Esophagus squamous epithelium (tissue), 5 donors: Measurements from ENCODE around the gene C14orf119. TPM values are rescaled to one million over a fixed set of nuclear protein-coding genes. Genes with fewer than 3 reads are reported as not detected.

Source experiments
- DNase-seq: peaks from one replicate; lab custom pipeline; 2025; lab: John Stamatoyannopoulos, UW
- H3K27ac ChIP-seq, 4 donors: fragments of 200-600 bp; sonication (generic); one replicate each; pipeline ENCODE4 v1.5.1; 2016 to 2019; ENCODE audit warnings: mild to moderate bottlenecking in 1 of 4
- H3K27me3 ChIP-seq, 4 donors: fragments of 200-600 bp; sonication (generic); 1 replicate in 3 of 4; 2 replicates in 1 of 4; pipeline versions ENCODE4 v1.5.1 to v1.6.0; 2017 to 2021; ENCODE audit warnings: antibody characterized with exemption in 1 of 4
- H3K36me3 ChIP-seq, 3 donors: fragments of 200-600 bp; sonication (generic); one replicate each; pipeline ENCODE4 v1.5.1; 2016 to 2019
- H3K4me1 ChIP-seq, 3 donors: fragments of 200-600 bp; sonication (generic); one replicate each; pipeline ENCODE4 v1.5.1; 2017 to 2019
- H3K4me3 ChIP-seq, 4 donors: fragments of 200-600 bp; sonication (generic); 1 replicate in 3 of 4; 2 replicates in 1 of 4; pipeline ENCODE4 v1.5.1; 2016 to 2019; ENCODE audit warnings: mild to moderate bottlenecking in 2 of 4, moderate library complexity in 1 of 4
- H3K9me3 ChIP-seq, 3 donors: fragments of 200-600 bp; sonication (generic); one replicate each; pipeline ENCODE4 v1.5.1; 2016 to 2019
- POLR2A ChIP-seq, 4 donors: fragments of 450-650 bp; IDR thresholded peaks; one replicate each; pipeline ENCODE4 v1.6.1; 2017; ENCODE audit warnings: antibody characterized with exemption in 4 of 4, mild to moderate bottlenecking in 4 of 4, moderate library complexity in 3 of 4
- WGBS, 2 donors: methylation state at CpG; one replicate each; pipeline ENCODE4 v1.1.5; 2018; 5-methylcytosine and 5-hydroxymethylcytosine counted together
- intact Hi-C: fragments of 100-400 bp; cut with DNase I; formaldehyde crosslinking; loops from one replicate; pipeline ENCODE4 v1.15.0; 2022
- total RNA-seq, 4 donors: library from RNA; depleted of rRNA; stranded (reverse); fragments of >200 nt; gene quantifications; one replicate each; pipeline ENCODE4 v1.1.0, GENCODE V29; 2016
- TF ChIP-seq, protein P1 (sequence below), 6 experiments: fragments of 450-650 bp in 4 of 6; fragments of 200-600 bp in 2 of 6; sonication (generic) in 2 of 6; IDR thresholded peaks; one replicate each; pipeline ENCODE4 v1.5.1; 2016 to 2019; ENCODE audit warnings: antibody characterized with exemption in 6 of 6, mild to moderate bottlenecking in 4 of 6, moderate library complexity in 4 of 6
- donor health status: DM: yes; HTN: yes; CAD: no.

Gene C14orf119
- total RNA-seq, 4 donors from 2014 or later, result 17.5 to 42.0 (median 31.0) TPM

- H3K27me3 ChIP-seq, result no peaks in the 10 kb centered on the region
- DNase-seq, result no peak
- H3K9me3 ChIP-seq, result no peaks in the 10 kb centered on the region
- H3K4me1 ChIP-seq, result peaks cover 23 to 97% (median 49%) of the 10 kb centered on the region in 3 donors
- H3K36me3 ChIP-seq, result peaks cover 0 to 7% (median 0%) of the 10 kb centered on the region in 3 donors
- no peak overlapping the region for H3K4me3 ChIP-seq
- intact Hi-C loops, result no loop called here
- no peak for TF ChIP-seq POLR2A (IDR thresholded peaks at IDR 0.05)
- TF ChIP-seq, protein P1, sequence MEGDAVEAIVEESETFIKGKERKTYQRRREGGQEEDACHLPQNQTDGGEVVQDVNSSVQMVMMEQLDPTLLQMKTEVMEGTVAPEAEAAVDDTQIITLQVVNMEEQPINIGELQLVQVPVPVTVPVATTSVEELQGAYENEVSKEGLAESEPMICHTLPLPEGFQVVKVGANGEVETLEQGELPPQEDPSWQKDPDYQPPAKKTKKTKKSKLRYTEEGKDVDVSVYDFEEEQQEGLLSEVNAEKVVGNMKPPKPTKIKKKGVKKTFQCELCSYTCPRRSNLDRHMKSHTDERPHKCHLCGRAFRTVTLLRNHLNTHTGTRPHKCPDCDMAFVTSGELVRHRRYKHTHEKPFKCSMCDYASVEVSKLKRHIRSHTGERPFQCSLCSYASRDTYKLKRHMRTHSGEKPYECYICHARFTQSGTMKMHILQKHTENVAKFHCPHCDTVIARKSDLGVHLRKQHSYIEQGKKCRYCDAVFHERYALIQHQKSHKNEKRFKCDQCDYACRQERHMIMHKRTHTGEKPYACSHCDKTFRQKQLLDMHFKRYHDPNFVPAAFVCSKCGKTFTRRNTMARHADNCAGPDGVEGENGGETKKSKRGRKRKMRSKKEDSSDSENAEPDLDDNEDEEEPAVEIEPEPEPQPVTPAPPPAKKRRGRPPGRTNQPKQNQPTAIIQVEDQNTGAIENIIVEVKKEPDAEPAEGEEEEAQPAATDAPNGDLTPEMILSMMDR (IDR thresholded peaks at IDR 0.05), result no peak
- peak overlapping the region; percentile 50 to 98 (median 94) for H3K27ac ChIP-seq
- 86 to 99% methylated on average over 5 of the region's 5 CpGs for WGBS, 2 donors
Observed at GRCh38 chr14:23148591-23149249, 53.4 kb downstream of the C14orf119 start.

GRCh38 chr14:23149745-23150144 is 54.4 kb downstream of the C14orf119 start:
- Histone ChIP-seq H3K9me3 (no peaks in the 10 kb centered on the region), H3K27me3 (no peaks in the 10 kb centered on the region), H3K4me3 (no peak overlapping the region), H3K4me1 (peaks cover 26 to 98% (median 53%) of the 10 kb centered on the region in 3 donors), H3K36me3 (peaks cover 0 to 7% (median 0%) of the 10 kb centered on the region in 3 donors), H3K27ac (peak overlapping the region; percentile 50 to 98 (median 94))
- TF ChIP-seq, protein P1 (IDR thresholded peaks at IDR 0.05), result no peak
- no peak for TF ChIP-seq POLR2A (IDR thresholded peaks at IDR 0.05)
- DNase-seq, result no peak
- intact Hi-C loops, result no loop called here

Other genes starting within 250 kb of the C14orf119 start
- gene LRP10, start 223.8 kb upstream of the C14orf119 start, total RNA-seq, result 100 to 1,000 TPM; 111 to 314 (median 128) TPM
- gene REM2, start 212.3 kb upstream of the C14orf119 start, total RNA-seq, result under 1 TPM; 0.19 to 0.83 (median 0.32) TPM
- gene RBM23, start 176.4 kb upstream of the C14orf119 start, total RNA-seq, result 100 to 1,000 TPM in 1 of 4 donors, 10 to 100 TPM in 3; 40.0 to 101 (median 58.9) TPM
- gene PRMT5, start 166.1 kb upstream of the C14orf119 start, total RNA-seq, result 10 to 100 TPM; 36.5 to 75.0 (median 66.1) TPM
- 10 to 100 TPM; 27.6 to 44.3 (median 33.6) TPM for gene HAUS4, start 138.4 kb upstream of the C14orf119 start, total RNA-seq
- gene AJUBA, start 113.0 kb upstream of the C14orf119 start, total RNA-seq, result 10 to 100 TPM; 31.3 to 44.3 (median 34.5) TPM
- gene C14orf93, start 85.4 kb upstream of the C14orf119 start, total RNA-seq, result 10 to 100 TPM in 2 of 4 donors, 1 to 10 TPM in 2; 3.4 to 12.7 (median 8.8) TPM
- 100 to 1,000 TPM; 140 to 185 (median 153) TPM for gene PSMB5, start 60.6 kb upstream of the C14orf119 start, total RNA-seq
- gene PSMB11, start 53.3 kb upstream of the C14orf119 start, total RNA-seq, result not detected
- gene CDH24, start 38.0 kb upstream of the C14orf119 start, total RNA-seq, result 1 to 10 TPM; 3.4 to 6.7 (median 4.8) TPM
- 100 to 1,000 TPM in 1 of 4 donors, 10 to 100 TPM in 3; 51.4 to 107 (median 83.0) TPM for gene ACIN1, start 369 bp upstream of the C14orf119 start, total RNA-seq
- under 1 TPM in 1 of 4 donors, not detected in 3; 0.38 TPM for gene CIROP, start 9.5 kb downstream of the C14orf119 start, total RNA-seq
- not detected for gene CEBPE, start 23.8 kb downstream of the C14orf119 start, total RNA-seq
- gene SLC7A8, start 88.2 kb downstream of the C14orf119 start, total RNA-seq, result 10 to 100 TPM; 22.2 to 58.0 (median 39.8) TPM
- gene RNF212B, start 142.4 kb downstream of the C14orf119 start, total RNA-seq, result not detected
- gene HOMEZ, start 190.6 kb downstream of the C14orf119 start, total RNA-seq, result 10 to 100 TPM in 1 of 4 donors, 1 to 10 TPM in 3; 7.9 to 10.6 (median 9.5) TPM
- gene PPP1R3E, start 207.4 kb downstream of the C14orf119 start, total RNA-seq, result 1 to 10 TPM; 1.7 to 7.1 (median 3.4) TPM
- 10 to 100 TPM; 36.7 to 57.8 (median 47.4) TPM for gene BCL2L2, start 211.3 kb downstream of the C14orf119 start, total RNA-seq
- 10 to 100 TPM; 28.2 to 63.8 (median 51.3) TPM for gene PABPN1, start 226.0 kb downstream of the C14orf119 start, total RNA-seq